Endothelial cell of umbilical vein (primary cell): Measurements from ENCODE around the gene DPH1.

Source experiments
- GATA2 ChIP-seq: IDR thresholded peaks from 2 replicates; pipeline ENCODE4 v1.7.0; 2011; ENCODE audit warnings: low read depth, mild to moderate bottlenecking, moderate library complexity, mixed read lengths, low read length; ENCODE audit not compliant: insufficient read length, insufficient read depth
- JUN ChIP-seq: IDR thresholded peaks from 2 replicates; pipeline ENCODE4 v1.6.1; 2011; ENCODE audit warnings: borderline replicate concordance, low read depth; ENCODE audit not compliant: insufficient read length, insufficient read depth
- TF ChIP-seq, protein P1 (sequence below), 2 donors: IDR thresholded peaks; 1 replicate in 1 of 2; 2 replicates in 1 of 2; pipeline ENCODE4 v1.5.1; 2011; ENCODE audit warnings: low read length in 2 of 2, mild to moderate bottlenecking in 2 of 2, moderate library complexity in 2 of 2, control low read depth in 1 of 2, inconsistent platforms in 1 of 2, low read depth in 1 of 2; ENCODE audit not compliant: insufficient read depth in 1 of 2; ENCODE audit errors: extremely low read depth in 1 of 2

DNA sequence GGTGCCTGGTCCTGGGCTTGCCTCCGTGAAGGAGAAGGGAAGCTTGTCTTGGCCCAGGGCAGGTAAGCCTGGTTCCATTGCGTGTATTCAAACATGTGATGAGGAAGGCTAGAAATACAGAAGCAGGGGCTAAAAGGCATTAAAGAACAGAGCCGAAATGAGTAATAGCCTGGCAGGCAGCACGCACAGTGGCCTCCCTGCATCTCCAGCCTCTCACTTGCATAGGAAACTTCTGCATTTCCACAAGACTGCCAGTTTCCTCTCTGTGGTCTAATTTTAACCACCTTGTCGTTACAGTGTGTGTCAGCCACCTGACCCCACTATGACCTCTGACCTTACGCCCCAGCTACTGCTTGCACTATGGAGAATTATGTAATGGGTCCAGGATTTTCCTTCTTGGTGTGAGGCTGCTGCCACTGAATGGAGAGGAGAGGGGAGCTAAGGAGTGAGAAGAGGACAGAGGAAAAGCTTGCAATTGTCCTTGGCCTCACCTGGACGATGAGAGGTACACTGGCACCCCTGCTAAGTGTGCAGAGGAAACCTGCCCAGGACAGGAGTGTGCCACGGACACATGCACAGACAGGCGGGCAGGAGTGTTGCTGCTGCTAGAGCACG is 57.8 kb downstream of the DPH1 start:
- TF ChIP-seq GATA2 (no peak), JUN (no peak)
- TF ChIP-seq, protein P1, sequence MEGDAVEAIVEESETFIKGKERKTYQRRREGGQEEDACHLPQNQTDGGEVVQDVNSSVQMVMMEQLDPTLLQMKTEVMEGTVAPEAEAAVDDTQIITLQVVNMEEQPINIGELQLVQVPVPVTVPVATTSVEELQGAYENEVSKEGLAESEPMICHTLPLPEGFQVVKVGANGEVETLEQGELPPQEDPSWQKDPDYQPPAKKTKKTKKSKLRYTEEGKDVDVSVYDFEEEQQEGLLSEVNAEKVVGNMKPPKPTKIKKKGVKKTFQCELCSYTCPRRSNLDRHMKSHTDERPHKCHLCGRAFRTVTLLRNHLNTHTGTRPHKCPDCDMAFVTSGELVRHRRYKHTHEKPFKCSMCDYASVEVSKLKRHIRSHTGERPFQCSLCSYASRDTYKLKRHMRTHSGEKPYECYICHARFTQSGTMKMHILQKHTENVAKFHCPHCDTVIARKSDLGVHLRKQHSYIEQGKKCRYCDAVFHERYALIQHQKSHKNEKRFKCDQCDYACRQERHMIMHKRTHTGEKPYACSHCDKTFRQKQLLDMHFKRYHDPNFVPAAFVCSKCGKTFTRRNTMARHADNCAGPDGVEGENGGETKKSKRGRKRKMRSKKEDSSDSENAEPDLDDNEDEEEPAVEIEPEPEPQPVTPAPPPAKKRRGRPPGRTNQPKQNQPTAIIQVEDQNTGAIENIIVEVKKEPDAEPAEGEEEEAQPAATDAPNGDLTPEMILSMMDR (IDR thresholded peaks at IDR 0.05; ENCODE audit: extremely low read depth in 1 of 2, insufficient read depth in 1 of 2, low read depth in 1 of 2, low read length in 2 of 2) = no peak
